Stimulated activated CD8-positive, alpha-beta memory T cell treated with anti-CD3 and anti-CD28 coated beads, Interleukin-2, amount 100 ng/mL, for 1 hour (primary cell): ENCODE results near the gene ATP4B.

Experiments used
- DNase-seq, 2 donors: peaks; one replicate each; pipeline ENCODE4 v3.0.0-alpha.2; 2020; ENCODE audit warnings: low read depth in 2 of 2

ATP4B gene

DNA sequence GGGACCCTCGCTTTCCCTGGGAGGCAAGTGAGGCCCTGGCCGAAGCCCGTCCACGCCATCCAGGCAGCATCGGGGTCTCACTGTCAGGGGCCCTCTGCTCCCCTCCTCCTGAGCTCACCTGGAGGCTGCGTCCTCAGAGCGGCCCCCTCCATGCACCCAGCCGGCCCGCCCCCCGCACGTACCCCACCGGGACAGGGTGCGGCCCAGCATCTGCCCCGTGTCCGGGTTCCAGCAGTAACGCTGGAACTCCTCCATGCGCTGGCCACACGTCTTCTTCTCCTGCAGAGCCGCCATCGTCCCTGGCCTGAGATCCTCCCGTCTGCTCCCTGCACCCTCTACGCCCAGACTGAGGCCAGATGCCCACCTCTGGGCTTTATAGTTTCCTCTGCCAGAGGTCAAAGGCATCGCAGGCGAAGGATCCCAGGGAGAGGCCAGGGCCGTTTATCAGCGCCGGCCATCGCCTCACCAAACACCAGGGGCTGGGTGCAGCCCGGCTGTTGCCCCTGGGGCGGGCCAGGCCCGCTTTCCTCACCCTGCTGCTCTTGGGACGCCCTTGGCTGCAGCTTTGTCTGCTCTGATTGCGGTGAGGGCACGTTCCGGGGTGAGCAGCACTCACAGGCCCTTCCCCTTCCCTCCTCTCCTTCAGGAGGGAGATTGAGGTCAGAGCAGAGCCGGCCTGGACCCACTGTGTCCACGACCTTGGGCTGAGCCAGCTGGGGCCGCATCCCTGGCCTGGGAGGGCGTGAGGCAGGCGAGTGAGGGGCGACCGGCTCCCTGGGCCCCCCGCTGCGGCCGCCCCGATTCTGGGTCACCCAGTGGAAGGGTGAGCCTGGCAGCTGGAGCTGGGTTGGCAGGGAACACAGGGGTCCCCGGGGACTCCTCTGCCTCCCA, at the start of gene ATP4B:
Gene ATP4B (minus strand): TSS at position 348 of the 891 bp plus-strand sequence. CDS start 54 bp downstream, at position 294.
- no peak for DNase-seq

DNA sequence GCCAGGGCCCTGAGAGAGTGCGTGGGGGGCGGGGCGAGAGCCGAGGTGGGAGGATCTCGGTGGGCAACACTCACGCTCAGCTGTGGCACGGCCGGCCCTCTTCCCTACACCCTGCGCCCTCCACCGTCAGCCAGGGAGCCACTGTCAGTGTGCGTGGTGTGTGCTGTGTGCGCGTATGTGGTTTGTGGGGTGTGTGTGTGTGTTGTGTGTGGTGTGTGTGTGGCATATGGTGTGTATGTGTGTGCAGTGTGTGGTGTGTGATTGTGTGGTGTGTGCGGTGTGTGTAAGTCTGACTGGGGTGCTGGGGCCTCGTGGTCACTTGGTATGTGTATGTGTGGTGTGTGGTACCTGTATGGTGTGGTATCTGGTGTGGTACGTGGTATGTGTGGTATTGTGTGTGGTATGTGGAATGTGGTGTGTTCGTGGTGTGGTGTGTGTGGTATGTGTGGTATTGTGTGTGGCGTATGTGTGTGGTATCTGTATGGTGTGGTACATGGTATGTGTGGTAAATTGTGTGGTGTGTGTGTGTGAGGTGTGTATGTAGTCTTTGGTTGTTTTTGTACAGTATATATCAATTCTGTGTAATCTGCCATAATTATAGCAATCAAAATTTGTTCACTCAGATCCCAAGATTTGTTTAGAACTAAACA, 14.1 kb upstream of the ATP4B start:
- DNase-seq = no peak

DNA sequence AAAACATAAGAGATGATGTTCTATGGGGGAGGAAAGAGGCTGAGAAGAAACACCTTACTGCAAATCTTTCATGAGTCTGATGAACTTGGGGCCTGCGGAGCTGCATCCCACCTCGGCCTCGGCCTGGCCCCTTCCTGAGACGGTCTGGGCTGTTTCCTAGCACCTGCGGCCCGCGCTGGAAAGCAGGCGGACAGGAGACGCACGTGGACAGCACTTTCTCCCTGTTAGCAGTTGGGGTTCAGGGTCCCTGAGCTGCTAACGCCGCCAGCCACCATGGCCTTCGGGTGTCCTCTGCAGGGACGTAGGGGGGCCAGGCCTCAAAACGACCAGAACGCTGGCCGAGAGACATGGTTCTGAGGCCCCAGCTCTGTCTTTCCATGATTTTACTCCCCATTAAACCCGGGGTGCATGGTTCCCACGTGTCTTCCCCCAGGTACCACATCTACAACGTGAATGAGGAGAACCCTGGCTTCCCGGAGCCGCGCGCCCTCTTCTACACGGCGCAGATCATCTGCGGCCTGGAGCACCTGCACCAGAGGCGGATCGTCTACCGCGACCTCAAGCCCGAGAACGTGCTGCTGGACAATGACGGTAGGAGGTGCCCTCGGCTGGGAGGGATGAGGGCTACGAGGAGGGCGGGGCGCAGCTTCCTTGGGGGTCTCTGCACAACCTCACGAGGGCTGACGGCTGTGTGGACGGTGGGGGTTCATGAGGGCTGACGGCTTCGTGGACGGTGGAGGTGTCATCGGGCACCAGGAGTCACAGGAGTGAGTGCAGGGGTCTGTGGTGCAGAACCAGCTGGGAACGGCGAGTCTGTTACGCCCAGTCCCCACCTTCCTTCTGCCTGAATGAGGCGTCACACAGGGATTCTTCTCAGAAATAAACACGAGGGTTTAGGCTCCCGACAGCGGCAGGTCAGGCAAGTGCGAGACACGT, 13.3 kb upstream of the ATP4B start:
- DNase-seq = no peak

DNA sequence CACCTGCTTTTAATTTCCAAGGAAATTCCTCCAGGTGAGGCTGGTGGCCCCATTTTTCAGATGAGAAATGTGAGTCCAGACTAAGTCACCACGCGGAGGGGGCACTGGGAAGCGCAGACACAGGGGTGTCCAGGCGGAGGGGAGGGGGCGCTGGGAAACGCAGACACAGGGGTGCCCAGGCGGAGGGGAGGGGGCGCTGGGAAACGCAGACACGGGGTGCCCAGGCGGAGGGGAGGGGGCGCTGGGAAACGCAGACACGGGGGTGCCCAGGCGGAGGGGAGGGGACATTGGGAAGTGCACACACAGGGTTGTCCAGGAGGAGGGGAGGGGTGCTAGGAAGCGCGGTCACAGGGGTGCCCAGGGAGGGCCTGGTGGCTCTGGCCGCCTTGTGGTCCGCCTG, 12.5 kb upstream of the ATP4B start:
- DNase-seq = no peak

DNA sequence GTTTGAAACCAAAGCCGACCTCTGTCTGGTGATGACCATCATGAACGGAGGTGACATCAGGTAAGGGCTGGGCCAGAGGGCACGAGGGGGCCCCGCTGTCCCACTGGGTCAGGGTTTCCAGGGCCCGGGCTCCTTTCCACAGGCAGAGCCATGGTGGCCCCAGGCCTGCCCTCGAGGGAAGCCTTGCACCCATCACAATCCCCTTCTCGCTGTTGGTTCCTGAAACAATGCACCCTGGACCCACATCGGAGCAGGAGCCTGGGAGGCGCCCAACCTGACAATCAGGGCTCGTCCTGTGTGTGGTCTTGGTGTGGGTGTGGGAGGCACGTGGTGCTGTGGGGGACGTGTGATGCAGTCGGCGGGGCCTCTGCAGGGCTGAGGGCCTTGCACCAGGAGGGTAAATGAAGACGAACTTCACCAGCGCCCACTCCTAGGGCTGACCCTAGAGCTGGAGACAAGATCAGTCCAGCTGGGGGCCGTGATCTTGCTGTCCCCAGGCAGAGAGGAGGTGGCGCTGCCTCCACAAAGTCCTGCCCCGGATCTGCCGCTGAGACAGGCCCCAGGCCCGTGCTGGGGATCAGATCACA, 11.8 kb upstream of the ATP4B start:
- no peak for DNase-seq

DNA sequence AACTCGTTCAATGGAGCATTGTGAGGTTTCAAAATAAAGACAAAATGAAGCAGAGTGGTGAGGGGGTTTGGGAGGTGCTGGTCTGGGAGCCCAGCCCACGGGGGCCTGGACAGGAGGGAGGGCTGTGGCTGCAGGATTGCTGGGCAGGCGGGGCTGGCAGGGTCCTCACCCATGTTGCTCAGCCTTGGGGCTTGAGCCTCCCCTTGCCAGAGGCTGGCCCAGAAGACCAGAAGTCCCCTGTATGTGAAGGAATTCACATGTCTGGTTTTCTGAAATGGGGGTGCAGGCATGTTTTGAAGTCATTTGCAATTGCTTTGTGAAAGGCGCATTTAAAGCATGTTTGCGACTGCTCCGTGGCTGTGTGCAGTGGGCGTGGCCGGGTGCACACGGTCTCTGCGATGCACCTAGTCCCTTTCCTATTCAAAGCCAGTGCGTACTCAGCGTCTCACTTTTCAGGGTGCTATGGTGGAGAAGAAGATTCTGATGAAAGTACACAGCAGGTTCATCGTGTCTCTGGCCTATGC, 11.3 kb upstream of the ATP4B start:
- no peak for DNase-seq

DNA sequence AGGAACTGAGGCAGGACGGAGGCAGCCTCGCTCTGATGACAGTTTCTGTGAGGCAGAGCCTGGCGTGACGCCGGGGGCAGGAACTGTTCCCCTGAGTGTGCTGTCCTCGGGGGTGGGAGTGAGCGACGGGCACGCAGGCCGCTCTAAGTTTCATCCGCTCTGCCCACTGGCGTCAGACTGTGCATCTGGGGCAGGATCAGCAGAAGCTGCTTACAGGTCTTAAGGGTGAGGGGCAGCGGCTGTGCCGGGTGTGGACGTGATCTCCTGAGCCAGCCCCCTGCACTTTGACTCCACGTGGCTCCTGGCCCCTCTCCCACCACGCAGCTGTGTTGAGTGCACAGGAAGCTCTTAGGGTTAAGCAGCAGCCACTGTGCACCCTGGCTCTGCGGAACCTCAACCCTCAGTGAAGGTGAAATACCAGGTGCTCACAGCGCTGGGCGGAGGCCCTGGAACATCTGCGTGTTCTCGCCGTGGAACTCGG, 10.5 kb upstream of the ATP4B start:
- DNase-seq = no peak

DNA sequence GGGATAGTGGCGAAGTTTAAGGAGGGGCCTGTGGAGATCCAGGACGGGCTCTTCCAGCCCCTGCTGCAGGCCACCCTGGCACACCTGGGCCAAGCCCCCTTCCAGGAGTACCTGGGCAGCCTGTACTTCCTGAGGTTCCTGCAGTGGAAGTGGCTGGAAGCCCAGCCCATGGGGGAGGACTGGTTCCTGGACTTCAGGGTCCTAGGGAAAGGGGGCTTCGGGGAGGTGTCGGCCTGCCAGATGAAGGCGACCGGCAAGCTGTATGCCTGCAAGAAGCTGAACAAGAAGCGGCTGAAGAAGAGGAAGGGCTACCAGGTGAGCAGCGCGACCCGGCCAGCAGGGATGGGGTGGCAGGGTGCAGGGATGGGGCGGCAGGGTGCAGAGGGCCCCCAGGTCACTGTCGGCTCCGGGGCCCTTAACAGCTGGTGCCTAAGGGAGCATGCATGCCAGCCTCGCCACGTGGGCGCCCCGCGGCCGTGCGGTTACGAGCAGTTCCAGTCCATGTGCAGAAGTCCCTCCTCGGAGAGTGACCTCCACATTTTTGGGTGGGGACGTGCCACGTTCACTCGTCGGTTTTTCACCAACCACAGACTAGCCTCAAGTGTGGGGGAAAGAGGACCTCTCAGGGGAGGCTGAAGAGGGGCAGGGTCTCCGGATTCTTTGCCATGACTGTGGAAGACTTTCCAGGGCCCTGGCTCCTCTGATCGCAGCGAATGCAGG, 9.9 kb upstream of the ATP4B start:
- no peak for DNase-seq

DNA sequence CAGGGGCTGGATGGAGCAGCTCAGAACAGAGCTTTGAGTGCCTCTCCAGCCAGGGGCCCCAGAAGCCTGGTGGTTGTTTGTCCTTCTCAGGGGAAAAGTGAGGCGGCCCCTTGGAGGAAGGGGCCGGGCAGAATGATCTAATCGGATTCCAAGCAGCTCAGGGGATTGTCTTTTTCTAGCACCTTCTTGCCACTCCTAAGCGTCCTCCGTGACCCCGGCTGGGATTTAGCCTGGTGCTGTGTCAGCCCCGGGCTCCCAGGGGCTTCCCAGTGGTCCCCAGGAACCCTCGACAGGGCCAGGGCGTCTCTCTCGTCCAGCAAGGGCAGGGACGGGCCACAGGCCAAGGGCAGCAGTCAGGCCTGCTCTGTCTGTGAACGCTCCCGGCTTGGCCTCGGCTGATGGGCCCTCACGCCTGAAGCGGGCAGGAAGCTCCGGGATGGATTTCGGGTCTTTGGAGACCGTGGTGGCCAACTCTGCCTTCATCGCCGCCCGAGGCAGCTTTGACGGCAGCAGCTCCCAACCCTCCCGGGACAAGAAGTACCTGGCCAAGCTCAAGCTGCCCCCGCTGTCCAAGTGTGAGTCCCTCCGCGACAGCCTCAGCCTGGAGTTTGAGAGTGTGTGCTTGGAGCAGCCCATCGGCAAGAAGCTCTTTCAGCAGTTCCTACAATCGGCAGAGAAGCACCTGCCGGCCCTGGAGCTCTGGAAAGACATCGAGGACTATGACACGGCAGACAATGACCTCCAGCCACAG, 9.1 kb upstream of the ATP4B start, which contains the start of gene GRK1:
Gene GRK1 (plus strand): TSS at position 269 of the 751 bp plus-strand sequence. CDS start 168 bp downstream, at position 437.
- DNase-seq = no peak

DNA sequence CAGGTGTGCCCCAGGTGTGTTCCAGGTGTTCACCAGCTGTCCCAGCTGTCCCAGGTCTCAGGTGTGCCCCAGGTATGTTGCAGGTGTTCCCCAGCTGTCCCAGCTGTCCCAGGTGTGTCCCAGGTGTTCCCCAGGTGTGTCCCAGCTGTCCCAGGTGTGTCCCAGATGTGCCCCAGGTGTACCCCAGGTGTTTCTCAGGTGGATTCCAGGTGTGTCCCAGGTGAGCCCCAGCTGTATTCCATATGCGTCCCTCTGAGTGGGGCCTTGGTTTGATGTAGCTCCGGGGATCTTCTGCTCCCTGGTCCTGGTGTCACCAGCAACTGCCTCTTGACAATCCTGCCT, 8.3 kb upstream of the ATP4B start:
- no peak for DNase-seq

DNA sequence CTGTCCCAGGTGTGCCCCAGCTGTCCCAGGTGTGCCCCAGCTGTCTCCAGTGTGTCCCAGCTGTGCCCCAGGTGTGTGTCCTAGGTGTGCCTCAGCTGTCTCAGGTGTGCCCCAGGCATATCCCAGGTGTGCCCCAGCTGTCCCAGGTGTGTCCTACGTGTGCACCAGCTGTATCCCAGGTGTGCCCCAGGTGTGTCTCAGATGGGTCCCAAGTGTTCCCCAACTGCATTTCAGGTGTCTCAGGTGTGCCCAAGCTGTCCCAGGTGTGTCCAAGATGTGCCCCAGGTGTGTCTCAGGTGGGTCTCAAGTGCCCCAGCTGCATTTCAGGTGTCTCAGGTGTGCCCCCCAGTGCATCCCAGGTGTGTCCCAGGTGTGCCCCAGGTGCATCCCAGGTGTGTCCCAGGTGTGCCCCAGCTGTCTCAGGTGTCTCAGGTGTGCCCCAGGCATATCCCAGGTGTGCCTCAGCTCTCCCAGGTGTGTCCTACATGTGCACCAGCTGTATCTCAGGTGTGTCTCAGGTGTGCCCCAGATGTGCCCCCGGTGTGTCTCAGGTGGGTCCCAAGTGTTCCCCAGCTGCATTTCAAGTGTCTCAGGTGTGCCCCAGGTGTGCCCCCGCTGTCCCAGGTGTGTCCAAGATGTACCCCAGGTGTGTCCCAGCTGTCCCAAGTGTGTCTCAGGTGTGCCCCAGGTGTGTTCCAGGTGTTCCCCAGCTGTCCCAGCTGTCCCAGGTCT, 7.8 kb upstream of the ATP4B start:
- no peak for DNase-seq

DNA sequence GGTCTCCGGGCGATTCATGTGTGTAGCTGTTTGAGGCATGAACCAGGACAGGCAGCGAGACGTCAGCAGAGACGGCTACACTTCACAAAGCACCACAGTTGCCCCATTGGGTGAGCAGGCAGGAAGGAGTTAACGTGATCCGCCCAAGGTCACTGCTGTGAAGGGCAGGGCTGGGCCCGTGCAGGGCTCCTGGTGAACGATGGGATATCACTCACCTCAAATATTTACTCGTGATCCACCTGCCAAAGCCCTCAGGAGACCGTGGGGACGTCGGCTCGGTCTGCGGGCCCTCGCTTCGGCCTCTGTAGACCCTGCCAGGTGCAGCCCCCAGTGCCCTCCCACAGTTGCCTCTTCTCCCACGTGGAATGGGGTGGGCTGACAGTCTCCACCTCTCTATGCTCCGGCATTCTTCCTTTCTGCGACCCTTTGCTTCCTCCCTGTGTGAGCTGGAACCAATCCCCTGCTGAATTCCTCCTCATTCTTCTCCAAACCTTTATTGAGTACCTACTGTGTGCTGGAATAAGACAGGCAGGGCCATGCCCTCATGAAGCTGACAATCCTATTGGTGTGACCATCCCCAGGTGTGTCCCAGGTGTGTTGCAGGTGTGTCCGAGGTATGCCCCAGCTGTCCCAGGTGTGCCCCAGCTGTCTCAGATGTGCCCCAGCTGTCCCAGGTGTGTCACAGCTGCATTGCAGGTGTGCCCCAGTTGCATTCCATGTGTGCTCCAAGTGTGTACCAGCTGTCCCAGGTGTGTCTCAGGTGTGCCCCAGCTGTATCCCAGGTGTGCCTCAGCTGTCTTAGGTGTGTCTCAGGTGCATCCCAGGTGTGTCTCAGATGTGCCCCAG, 7.0 kb upstream of the ATP4B start:
- DNase-seq = no peak

DNA sequence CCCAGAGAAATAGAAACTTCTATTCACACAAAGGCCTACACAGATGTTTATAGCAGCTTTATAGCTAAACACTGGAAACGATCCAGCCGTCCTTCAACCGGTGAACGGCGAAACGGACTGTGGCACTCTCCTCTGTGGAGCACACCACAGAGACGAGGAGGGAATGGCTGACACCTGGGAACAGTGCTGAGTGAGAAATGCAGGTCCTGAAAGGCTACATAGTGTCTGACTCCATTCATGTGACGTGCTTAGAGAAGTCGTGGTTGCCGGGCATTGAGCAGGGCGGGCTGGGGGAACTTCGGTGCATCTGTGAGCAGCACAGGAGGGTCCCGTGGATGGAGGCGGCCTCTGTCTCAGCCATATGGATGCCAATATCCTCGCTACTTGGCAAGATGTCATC, 5.9 kb upstream of the ATP4B start:
- no peak for DNase-seq

DNA sequence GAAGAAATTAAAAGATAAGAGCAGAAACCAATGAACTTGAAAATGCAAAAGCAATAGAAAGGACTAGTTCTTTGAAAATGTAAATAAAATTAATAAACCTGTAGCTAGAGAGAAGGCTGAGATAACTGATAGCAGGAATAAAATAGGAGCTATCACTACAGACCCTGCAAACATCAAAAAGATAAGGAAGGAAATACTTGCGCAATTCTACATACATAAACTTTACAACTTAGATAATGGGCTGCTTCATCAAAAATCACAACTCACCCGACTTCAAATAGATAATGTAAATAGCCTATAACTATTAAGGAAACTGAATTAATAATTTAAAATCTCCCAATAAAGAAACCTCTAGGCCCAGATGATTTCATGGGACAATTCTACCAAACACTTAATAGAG, 3.5 kb upstream of the ATP4B start:
- no peak for DNase-seq

DNA sequence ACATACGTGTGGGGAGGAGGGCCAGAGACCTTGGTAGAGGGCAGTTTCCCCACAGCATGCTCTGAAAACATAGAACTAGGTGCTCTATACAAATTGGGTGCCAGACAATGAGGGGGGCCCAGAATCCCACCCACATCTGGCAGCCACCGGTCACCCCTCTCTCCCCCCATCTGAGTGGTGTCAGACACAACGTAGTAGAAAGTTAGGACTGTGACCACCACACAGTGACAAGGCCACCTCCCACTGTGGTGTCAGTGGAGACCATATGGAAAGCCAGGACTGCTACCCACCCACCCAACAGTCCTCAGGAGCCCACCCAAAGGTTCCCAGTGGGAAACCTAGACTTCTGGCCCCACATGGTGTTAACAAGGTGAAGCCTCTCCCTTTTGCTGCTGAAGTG, 2.1 kb upstream of the ATP4B start:
- DNase-seq = no peak

DNA sequence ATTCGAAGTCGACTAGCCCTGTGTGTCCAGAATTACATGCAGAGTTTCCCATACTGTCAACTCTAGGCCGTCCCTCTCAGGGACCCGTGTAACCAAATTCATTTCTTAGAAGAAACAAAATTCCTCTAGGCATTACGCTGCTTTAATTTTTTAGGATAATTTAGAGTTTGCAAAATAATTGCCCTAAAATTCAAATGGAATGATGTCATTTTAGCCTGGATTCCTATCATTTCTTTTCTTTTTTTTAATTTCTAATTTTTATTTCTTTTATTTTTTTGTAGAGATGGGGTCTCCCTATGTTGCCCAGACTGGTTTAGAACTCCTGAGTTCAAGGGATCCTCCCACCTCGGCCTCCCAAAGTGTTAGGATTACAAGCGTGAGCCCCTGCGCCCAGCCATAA, 1.3 kb upstream of the ATP4B start:
- DNase-seq = no peak

DNA sequence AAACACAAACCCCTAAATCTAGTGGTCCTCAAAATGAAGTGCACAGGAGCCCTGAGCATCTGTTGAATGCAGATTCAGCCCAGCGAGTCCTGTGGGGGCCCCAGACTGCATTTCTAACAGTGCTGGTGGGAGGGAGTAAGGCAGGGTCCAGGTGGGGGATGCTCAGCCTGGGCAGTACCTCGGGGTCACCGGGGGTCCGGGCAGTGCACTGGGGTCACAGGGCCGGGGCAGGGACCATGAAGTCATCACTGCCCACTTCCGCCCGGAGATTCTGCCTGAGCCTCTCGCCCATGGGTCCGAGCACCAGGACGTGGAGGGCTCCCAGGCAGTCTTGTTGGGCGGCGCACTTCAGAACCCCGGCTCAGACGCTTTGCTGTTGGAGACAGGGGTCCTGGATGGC, 838 bp upstream of the ATP4B start:
- DNase-seq = no peak
